Heart left ventricle (tissue), 16 donors: ENCODE measurements around the gene SFT2D3. TPM values are rescaled to one million over a fixed set of nuclear protein-coding genes. Genes with fewer than 3 reads are reported as not detected.

ENCODE experiments used
- ATAC-seq, 4 donors: fragments of 200-7000 bp; cut with Tn5 transposase; one replicate each; pipeline ENCODE4 v1.9.1; 2020 to 2022; ENCODE audit warnings: moderate library complexity in 4 of 4, mild to moderate bottlenecking in 3 of 4, moderate number of reproducible peaks in 1 of 4
- DNase-seq, 5 donors: peaks; one replicate each; pipeline ENCODE4 v3.0.0-alpha.2; 2020
- H3K27ac ChIP-seq, 12 donors: fragments of 200-600 bp; sonication (generic) in 4 of 12; one replicate each; pipeline versions ENCODE4 v1.5.0 to v1.8.0; 2016 to 2022; ENCODE audit warnings: mild to moderate bottlenecking in 2 of 12
- H3K27me3 ChIP-seq, 9 donors: fragments of 200-600 bp; sonication (generic) in 2 of 9; one replicate each; pipeline versions ENCODE4 v1.5.1 to v1.8.0; 2016 to 2022; ENCODE audit warnings: mild to moderate bottlenecking in 3 of 9
- H3K36me3 ChIP-seq, 9 donors: fragments of 200-600 bp; sonication (generic) in 2 of 9; one replicate each; pipeline versions ENCODE4 v1.5.0 to v1.8.0; 2018 to 2022; ENCODE audit warnings: mild to moderate bottlenecking in 2 of 9
- H3K4me1 ChIP-seq, 12 donors: fragments of 200-600 bp; sonication (generic) in 4 of 12; one replicate each; pipeline versions ENCODE4 v1.5.0 to v1.8.0; 2016 to 2022; ENCODE audit warnings: mild to moderate bottlenecking in 3 of 12
- H3K4me3 ChIP-seq, 12 donors: fragments of 200-600 bp; sonication (generic) in 4 of 12; one replicate each; pipeline versions ENCODE4 v1.5.0 to v1.8.0; 2017 to 2022; ENCODE audit warnings: mild to moderate bottlenecking in 9 of 12, moderate library complexity in 4 of 12
- H3K9me3 ChIP-seq, 12 donors: fragments of 200-600 bp; sonication (generic) in 4 of 12; one replicate each; pipeline versions ENCODE4 v1.5.0 to v1.8.0; 2016 to 2022; ENCODE audit warnings: mild to moderate bottlenecking in 1 of 12
- CTCF ChIP-seq, 12 donors: fragments of 200-600 bp; sonication (generic) in 4 of 12; IDR thresholded peaks; one replicate each; pipeline versions ENCODE4 v1.5.0 to v1.8.0; 2018 to 2022; ENCODE audit warnings: antibody characterized with exemption in 12 of 12, mild to moderate bottlenecking in 5 of 12
- POLR2A ChIP-seq, 2 donors: fragments of 450-650 bp; IDR thresholded peaks; one replicate each; pipeline ENCODE4 v1.6.1; 2017; ENCODE audit warnings: antibody characterized with exemption in 2 of 2, mild to moderate bottlenecking in 2 of 2, moderate library complexity in 2 of 2
- WGBS, 4 donors: extraction: QIAGEN DNeasy Blood & Tissue Kit in 2 of 4; methylation state at CpG; one replicate each; pipeline versions ENCODE4 v1.1.5 to v1.1.7; 2013 to 2018; 5-methylcytosine and 5-hydroxymethylcytosine counted together
- intact Hi-C, 10 donors: fragments of 100-400 bp; cut with DNase I; formaldehyde crosslinking; loops; one replicate each; pipeline versions ENCODE4 v1.11.1 to v1.14.2; 2022
- polyA plus RNA-seq, 2 donors: library from polyadenylated mRNA; stranded (reverse); fragments of 200-250 nt; gene quantifications; one replicate each; pipeline ENCODE4 v1.2.3, GENCODE V29; 2013
- total RNA-seq, 9 donors: library from RNA; depleted of rRNA in 2 of 9; stranded (reverse); fragments of >200 nt in 2 of 9; fragmentation: NEBNext Ultra II Directional in 3 of 9; extraction: Animal tissue kit (Norgen Biotek cat#: 25700) in 3 of 9; gene quantifications; one replicate each; pipeline versions ENCODE4 v1.1.0 to v1.2.4, GENCODE V29; 2016 to 2023
- donor health status: ischemic (EF 13 %, LVEDD 7.1; RV severe dilation, severe dysfunction).
- donor health status: healthy with polysubstance abuse.
- donor health status: DM: no; HTN: yes; CAD: no.
- donor health status: DM: no; HTN: no; CAD: no.
- donor health status: ischemic (EF 25% LVEDD 6.9; RV normal size, moderate dysfunction).
- donor health status: ischemic (EF 25% LVEDD 5.7; RV mildly dilated, moderate dysfunction).
- donor health status: healthy.
- donor health status: DM: yes; HTN: yes; CAD: no.
- donor health status: ischemic (EF 35%, LVEDD 5.7; RV mildly dilated, moderate dysfunction).
- donor health status: nonischemic (EF 11% LVEDD 7.7; RV severe dilation, severe dysfunction).
- donor health status: DM: yes; HTN: yes; CAD: no.
- donor health status: PGD.
- donor health status: ischemic (EF 29% LVEDD 5.4; RV normal size, mild dysfunction).
- donor health status: nonischemic (EF 23%, LVEDD 6.1; RV moderate dilation, normal function).

Gene SFT2D3
- total and polyA plus RNA-seq, 11 donors: 2.4 to 5.2 (median 3.6) TPM

- no peak for TF ChIP-seq CTCF (IDR thresholded peaks at IDR 0.05)
- no peak for TF ChIP-seq POLR2A (IDR thresholded peaks at IDR 0.05)
- Histone ChIP-seq H3K4me3 (peak overlapping the region in 9 of 12 donors; percentile 8 to 52 (median 43)), H3K27ac (peak overlapping the region; percentile 82 to 98 (median 88)), H3K27me3 (peaks cover 0 to 30% (median 0%) of the 10 kb centered on the region in 9 donors), H3K4me1 (peaks cover 13 to 98% (median 80%) of the 10 kb centered on the region in 12 donors), H3K9me3 (peaks cover 0 to 11% (median 0%) of the 10 kb centered on the region in 12 donors), H3K36me3 (peaks cover 0 to 11% (median 3%) of the 10 kb centered on the region in 9 donors)
- ATAC-seq (no peak), DNase-seq (peak in 1 of 5 donors; percentile 34)
- WGBS, 4 donors: 32 to 46% (median 36%) methylated on average over 5 to 6 of the region's 6 CpGs
- intact Hi-C loops: no loop called here
Observed at GRCh38 chr2:127663566-127664064, 37.7 kb upstream of the SFT2D3 start.

GRCh38 chr2:127664065-127664894, 37.0 kb upstream of the SFT2D3 start:
- H3K4me1 ChIP-seq: peaks cover 9 to 98% (median 78%) of the 10 kb centered on the region in 12 donors
- H3K36me3 ChIP-seq: peaks cover 0 to 10% (median 3%) of the 10 kb centered on the region in 9 donors
- DNase-seq: peak; percentile 58 to 79 (median 71)
- peak overlapping the region; percentile 82 to 98 (median 88) for H3K27ac ChIP-seq
- TF ChIP-seq POLR2A (IDR thresholded peaks at IDR 0.05) (peak in 1 of 2 donors; percentile 28), CTCF (IDR thresholded peaks at IDR 0.05) (no peak)
- 11 to 27% (median 17%) methylated on average over 9 to 69 of the region's 69 CpGs for WGBS, 4 donors
- H3K4me3 ChIP-seq: peak overlapping the region in 11 of 12 donors; percentile 21 to 52 (median 43)
- H3K9me3 ChIP-seq: peaks cover 0 to 11% (median 0%) of the 10 kb centered on the region in 12 donors
- ATAC-seq: peak in 3 of 4 donors; percentile 23 to 38 (median 30)
- intact Hi-C loops: no loop called here
- peaks cover 0 to 30% (median 0%) of the 10 kb centered on the region in 9 donors for H3K27me3 ChIP-seq

- Histone ChIP-seq H3K4me1 (peaks cover 9 to 94% (median 74%) of the 10 kb centered on the region in 12 donors), H3K27ac (peak overlapping the region; percentile 82 to 98 (median 88)), H3K36me3 (peaks cover 0 to 10% (median 3%) of the 10 kb centered on the region in 9 donors), H3K4me3 (peak overlapping the region in 11 of 12 donors; percentile 21 to 52 (median 43)), H3K9me3 (peaks cover 0 to 11% (median 0%) of the 10 kb centered on the region in 12 donors), H3K27me3 (peaks cover 0 to 30% (median 0%) of the 10 kb centered on the region in 9 donors)
- ATAC-seq: no peak
- intact Hi-C loops: no loop called here
- 51 to 66% (median 60%) methylated on average over 3 to 6 of the region's 6 CpGs for WGBS, 4 donors
- TF ChIP-seq POLR2A (IDR thresholded peaks at IDR 0.05): no peak
- no peak for TF ChIP-seq CTCF (IDR thresholded peaks at IDR 0.05)
- DNase-seq: no peak
Observed at GRCh38 chr2:127664895-127665225, 36.4 kb upstream of the SFT2D3 start.
